ENCODE data around the gene PACS1. TPM values are rescaled to one million over a fixed set of nuclear protein-coding genes. Genes with fewer than 3 reads are reported as not detected.
"Not testable (repeated sequence)": the region's sequence is repeated elsewhere in the genome, so short reads cannot be mapped to it uniquely, and the experiment has no call there.

Gene PACS1
- total RNA-seq, 1 donor from 2014 or later = 49.9 TPM

- H3K9me3 Mint-ChIP-seq = no peaks in the 10 kb centered on the region
- TF ChIP-seq CTCF (conservative IDR thresholded peaks at IDR 0.05) = no peak
- H3K36me3 Mint-ChIP-seq = peaks cover 24% of the 10 kb centered on the region
- peak overlapping the region; percentile 88 for H3K27ac Mint-ChIP-seq
- peak overlapping the region; percentile 96 for H3K4me3 Mint-ChIP-seq
- DNase-seq (ENCODE audit: extremely low spot score, unreplicated experiment) = no peak
- no peaks in the 10 kb centered on the region for H3K27me3 Mint-ChIP-seq
- peaks cover 41% of the 10 kb centered on the region for H3K4me1 Mint-ChIP-seq (ENCODE audit: unreplicated experiment)
Observed at GRCh38 chr11:66072518-66072917, 2.4 kb downstream of the PACS1 start.

- Mint-ChIP-seq H3K4me3 (no peak overlapping the region), H3K9me3 (no peaks in the 10 kb centered on the region), H3K4me1 (ENCODE audit: unreplicated experiment) (peaks cover 36% of the 10 kb centered on the region), H3K27ac (no peak overlapping the region), H3K27me3 (no peaks in the 10 kb centered on the region), H3K36me3 (peaks cover 18% of the 10 kb centered on the region)
- no peak for TF ChIP-seq CTCF (conservative IDR thresholded peaks at IDR 0.05)
- DNase-seq (ENCODE audit: extremely low spot score, unreplicated experiment) = no peak
Observed at GRCh38 chr11:66073669-66074068, 3.6 kb downstream of the PACS1 start.

- no peaks in the 10 kb centered on the region for H3K27me3 Mint-ChIP-seq
- peak; percentile 24 for DNase-seq (ENCODE audit: extremely low spot score, unreplicated experiment)
Observed at GRCh38 chr11:66075273-66075672, 5.2 kb downstream of the PACS1 start.

DNA sequence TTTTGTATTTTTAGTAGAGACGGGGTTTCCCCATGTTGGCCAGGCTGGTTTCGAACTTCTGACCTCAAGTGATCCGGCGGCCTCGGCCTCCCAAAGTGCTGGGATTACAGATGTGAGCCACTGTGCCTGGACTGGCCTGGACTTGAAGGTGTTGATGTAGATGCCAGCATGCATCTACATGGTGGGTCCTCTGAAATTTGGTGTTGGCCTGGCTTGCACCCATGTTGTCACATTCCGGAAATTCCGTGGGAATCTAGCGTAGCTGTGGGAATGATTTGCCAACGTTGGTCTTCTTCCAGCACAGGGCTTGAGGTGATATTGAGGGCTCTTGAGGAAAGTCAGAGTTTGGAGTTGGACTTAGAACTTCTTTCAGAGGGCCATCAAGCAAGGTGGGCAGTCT is 6.5 kb downstream of the PACS1 start:
- H3K36me3 Mint-ChIP-seq = peaks cover 11% of the 10 kb centered on the region
- peaks cover 36% of the 10 kb centered on the region for H3K4me1 Mint-ChIP-seq (ENCODE audit: unreplicated experiment)
- TF ChIP-seq CTCF (conservative IDR thresholded peaks at IDR 0.05) = no peak
- no peak for DNase-seq (ENCODE audit: extremely low spot score, unreplicated experiment)
- H3K4me3 Mint-ChIP-seq = no peak overlapping the region
- H3K9me3 Mint-ChIP-seq = no peaks in the 10 kb centered on the region
- no peak overlapping the region for H3K27ac Mint-ChIP-seq
- no peaks in the 10 kb centered on the region for H3K27me3 Mint-ChIP-seq

More at GRCh38 chr11:66075273-66075672, 5.2 kb downstream of the PACS1 start:
- Mint-ChIP-seq H3K27ac (no peak overlapping the region), H3K36me3 (peaks cover 11% of the 10 kb centered on the region), H3K4me3 (no peak overlapping the region), H3K4me1 (ENCODE audit: unreplicated experiment) (peaks cover 37% of the 10 kb centered on the region), H3K9me3 (no peaks in the 10 kb centered on the region)
- no peak for TF ChIP-seq CTCF (conservative IDR thresholded peaks at IDR 0.05)

DNA sequence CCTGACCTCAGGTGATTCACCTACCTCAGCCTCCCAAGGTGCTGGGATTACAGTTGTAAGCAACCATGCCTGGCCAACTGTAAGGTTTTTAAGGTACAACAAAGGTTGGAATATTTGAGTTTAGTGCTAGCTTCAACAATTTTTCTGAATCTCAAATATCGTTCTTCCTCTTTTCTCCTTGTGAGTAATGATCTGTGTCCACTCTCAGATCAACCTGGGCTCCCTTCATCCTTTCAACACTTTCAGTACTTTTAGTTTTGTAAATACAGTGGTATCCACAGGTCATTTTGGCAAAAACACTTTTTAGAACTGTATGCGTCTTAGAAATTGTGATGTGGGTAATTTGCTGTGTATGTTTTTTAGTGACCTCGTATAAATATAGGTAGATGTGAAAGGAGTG is 7.9 kb downstream of the PACS1 start:
- H3K27me3 Mint-ChIP-seq = no peaks in the 10 kb centered on the region
- H3K4me3 Mint-ChIP-seq = no peak overlapping the region
- DNase-seq (ENCODE audit: extremely low spot score, unreplicated experiment) = no peak
- no peaks in the 10 kb centered on the region for H3K9me3 Mint-ChIP-seq
- peaks cover 32% of the 10 kb centered on the region for H3K4me1 Mint-ChIP-seq (ENCODE audit: unreplicated experiment)
- peaks cover 11% of the 10 kb centered on the region for H3K36me3 Mint-ChIP-seq
- peak overlapping the region; percentile 24 for H3K27ac Mint-ChIP-seq
- TF ChIP-seq CTCF (conservative IDR thresholded peaks at IDR 0.05) = no peak

DNA sequence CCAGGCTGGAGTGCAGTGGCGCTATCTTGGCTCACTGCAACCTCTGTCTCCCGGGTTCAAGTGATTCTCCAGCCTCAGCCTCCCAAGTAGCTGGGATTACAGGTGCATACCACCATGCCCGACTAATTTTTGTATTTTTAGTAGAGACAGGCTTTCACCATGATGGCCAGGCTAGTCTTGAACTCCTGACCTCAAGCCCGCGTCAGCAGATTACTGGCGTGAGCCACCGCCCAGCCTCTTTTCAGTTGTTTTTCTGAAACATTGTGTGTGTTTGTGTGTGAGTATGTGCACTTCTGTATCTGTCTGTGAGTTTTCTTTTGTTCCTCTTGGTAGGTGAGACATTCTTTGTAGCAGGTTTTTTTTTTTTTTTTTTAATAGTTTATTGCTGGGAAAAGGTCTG is 8.9 kb downstream of the PACS1 start:
- peaks cover 39% of the 10 kb centered on the region for H3K4me1 Mint-ChIP-seq (ENCODE audit: unreplicated experiment)
- H3K4me3 Mint-ChIP-seq; DNase-seq (ENCODE audit: extremely low spot score, unreplicated experiment): not testable (repeated sequence)

More for the DNA sequence above, 8.9 kb downstream of the PACS1 start:
- not testable (repeated sequence) for H3K9me3 Mint-ChIP-seq, H3K27me3 Mint-ChIP-seq, H3K27ac Mint-ChIP-seq
- peaks cover 11% of the 10 kb centered on the region for H3K36me3 Mint-ChIP-seq
